ENCODE measurements around the gene LEF1. TPM values are rescaled to one million over a fixed set of nuclear protein-coding genes. Genes with fewer than 3 reads are reported as not detected.
A peak's percentile ranks its signal among the peaks of the same experiment; 100 is the strongest.

The LEF1 gene
- total and polyA plus RNA-seq, 4 experiments from 2014 or later = 307 to 399 (median 372) TPM

GRCh38 chr4:108175966-108176365 is 7.2 kb upstream of the LEF1 start:
- POLR2A ChIA-PET (ENCODE audit: partially characterized antibody) = no interaction called here
- peaks cover 11 to 27% (median 19%) of the 10 kb centered on the region in 4 donors for H3K4me1 Mint-ChIP-seq

GRCh38 chr4:108174856-108175255 is 6.1 kb upstream of the LEF1 start:
- Histone ChIP-seq H3K36me3 (ENCODE audit: insufficient read depth, low read length) (no peaks in the 10 kb centered on the region), H3K27me3 (ENCODE audit: insufficient read depth, low read length) (peaks cover 8% of the 10 kb centered on the region), H3K4me1 (ENCODE audit: insufficient read depth, low read length) (peaks cover 33% of the 10 kb centered on the region), H3K4me3 (ENCODE audit: low read length in 2 of 2) (no peak overlapping the region), H3K27ac (ENCODE audit: low read depth, low read length) (no peak overlapping the region), H3K9me3 (ENCODE audit: control insufficient read depth in 1 of 2, low read length in 2 of 2) (no peaks in the 10 kb centered on the region)
- DNase-seq = no peak
- no peaks in the 10 kb centered on the region for H3K9me3 Mint-ChIP-seq
- intact Hi-C loops (cut with micrococcal nuclease) = loop anchor here (5.0 kb wide), 1 partner anchor 182 kb away; no protein-coding TSS in a partner anchor
- CTCF ChIA-PET (ENCODE audit: partially characterized antibody) = no interaction called here
- POLR2A ChIA-PET (ENCODE audit: partially characterized antibody) = interaction anchor here (0.6 kb wide), 1 partner anchor 400 kb away, joined by 3 read pairs; no protein-coding TSS in a partner anchor
- peak overlapping the region in 1 of 7 donors; percentile 94 for H3K27ac Mint-ChIP-seq
- H3K4me1 Mint-ChIP-seq = peaks cover 19 to 38% (median 27%) of the 10 kb centered on the region in 4 donors
- H3K27me3 Mint-ChIP-seq = peaks cover 13 to 19% of the 10 kb centered on the region in 2 donors
- peaks cover 10 to 14% of the 10 kb centered on the region in 2 donors for H3K36me3 Mint-ChIP-seq
- H3K4me3 Mint-ChIP-seq = peak overlapping the region in 1 of 8 donors; percentile 96

More at GRCh38 chr4:108175966-108176365, 7.2 kb upstream of the LEF1 start:
- peak overlapping the region in 2 of 7 donors; percentile 17 to 33 for H3K27ac Mint-ChIP-seq
- H3K9me3 Mint-ChIP-seq = no peaks in the 10 kb centered on the region
- H3K4me3 Mint-ChIP-seq = no peak overlapping the region
- H3K36me3 ChIP-seq (ENCODE audit: insufficient read depth, low read length) = no peaks in the 10 kb centered on the region
- peaks cover 3% of the 10 kb centered on the region for H3K27me3 ChIP-seq (ENCODE audit: insufficient read depth, low read length)
- H3K36me3 Mint-ChIP-seq = peaks cover 10 to 14% of the 10 kb centered on the region in 2 donors
- intact Hi-C loops (cut with micrococcal nuclease) = no loop called here
- no peak overlapping the region for H3K27ac ChIP-seq (ENCODE audit: low read depth, low read length)
- no peak overlapping the region for H3K4me3 ChIP-seq (ENCODE audit: low read length in 2 of 2)
- peaks cover 22% of the 10 kb centered on the region for H3K4me1 ChIP-seq (ENCODE audit: insufficient read depth, low read length)
- no peak for DNase-seq
- no peaks in the 10 kb centered on the region for H3K9me3 ChIP-seq (ENCODE audit: control insufficient read depth in 1 of 2, low read length in 2 of 2)
- CTCF ChIA-PET (ENCODE audit: partially characterized antibody) = no interaction called here
- H3K27me3 Mint-ChIP-seq = peaks cover 10 to 12% of the 10 kb centered on the region in 2 donors

- peaks cover 28 to 50% (median 37%) of the 10 kb centered on the region in 4 donors for H3K4me1 Mint-ChIP-seq
These were observed 4.9 kb upstream of the LEF1 start for GRCh38 chr4:108173599-108174057.

GRCh38 chr4:108172753-108173598 is 4.2 kb upstream of the LEF1 start:
- H3K9me3 ChIP-seq (ENCODE audit: control insufficient read depth in 1 of 2, low read length in 2 of 2) = no peaks in the 10 kb centered on the region
- peak overlapping the region; percentile 47 to 94 (median 81) for H3K27ac Mint-ChIP-seq
- H3K36me3 Mint-ChIP-seq = peaks cover 10 to 15% of the 10 kb centered on the region in 2 donors
- H3K27me3 ChIP-seq (ENCODE audit: insufficient read depth, low read length) = peaks cover 14% of the 10 kb centered on the region
- peak overlapping the region; percentile 50 for H3K27ac ChIP-seq (ENCODE audit: low read depth, low read length)
- H3K4me1 Mint-ChIP-seq = peaks cover 28 to 50% (median 37%) of the 10 kb centered on the region in 4 donors
- peak overlapping the region; percentile 89 to 96 (median 90) for H3K4me3 Mint-ChIP-seq
- H3K36me3 ChIP-seq (ENCODE audit: insufficient read depth, low read length) = no peaks in the 10 kb centered on the region
- peak overlapping the region; percentile 61 to 79 for H3K4me3 ChIP-seq (ENCODE audit: low read length in 2 of 2)
- H3K27me3 Mint-ChIP-seq = peaks cover 17 to 25% of the 10 kb centered on the region in 2 donors
- intact Hi-C loops (cut with micrococcal nuclease) = loop anchor here (2.0 to 5.0 kb wide), 3 partner anchors 184 to 294 kb away; no protein-coding TSS in a partner anchor
- peak; percentile 63 to 71 (median 69) for DNase-seq
- ChIA-PET CTCF (ENCODE audit: partially characterized antibody) (interaction anchor here (0.6 to 1.8 kb wide), 13 partner anchors 8 to 400 kb away, joined by 3 to 6 read pairs (median 3); no protein-coding TSS in a partner anchor), POLR2A (ENCODE audit: partially characterized antibody) (interaction anchor here (0.5 to 19.9 kb wide), 21 partner anchors 9 to 403 kb away, joined by 3 to 460 read pairs (median 4); no protein-coding TSS in a partner anchor)
- H3K4me1 ChIP-seq (ENCODE audit: insufficient read depth, low read length) = peaks cover 43% of the 10 kb centered on the region
- no peaks in the 10 kb centered on the region for H3K9me3 Mint-ChIP-seq

More at GRCh38 chr4:108173599-108174057, 4.9 kb upstream of the LEF1 start:
- peaks cover 10 to 13% of the 10 kb centered on the region in 2 donors for H3K36me3 Mint-ChIP-seq
- no peaks in the 10 kb centered on the region for H3K9me3 Mint-ChIP-seq
- intact Hi-C loops (cut with micrococcal nuclease) = loop anchor here (2.0 to 5.0 kb wide), 3 partner anchors 184 to 293 kb away; no protein-coding TSS in a partner anchor
- peak overlapping the region; percentile 89 to 96 (median 90) for H3K4me3 Mint-ChIP-seq
- peak overlapping the region; percentile 47 to 94 (median 81) for H3K27ac Mint-ChIP-seq
- DNase-seq = no peak
- ChIA-PET POLR2A (ENCODE audit: partially characterized antibody) (interaction anchor here (1.0 to 19.9 kb wide), 7 partner anchors 15 to 293 kb away, joined by 3 to 460 read pairs (median 6); no protein-coding TSS in a partner anchor), CTCF (ENCODE audit: partially characterized antibody) (interaction anchor here (0.9 to 1.8 kb wide), 8 partner anchors 8 to 399 kb away, joined by 3 to 6 read pairs (median 3); no protein-coding TSS in a partner anchor)
- Histone ChIP-seq H3K36me3 (ENCODE audit: insufficient read depth, low read length) (no peaks in the 10 kb centered on the region), H3K4me1 (ENCODE audit: insufficient read depth, low read length) (peaks cover 43% of the 10 kb centered on the region), H3K27me3 (ENCODE audit: insufficient read depth, low read length) (peaks cover 14% of the 10 kb centered on the region), H3K27ac (ENCODE audit: low read depth, low read length) (peak overlapping the region; percentile 50), H3K4me3 (ENCODE audit: low read length in 2 of 2) (peak overlapping the region; percentile 61 to 79), H3K9me3 (ENCODE audit: control insufficient read depth in 1 of 2, low read length in 2 of 2) (no peaks in the 10 kb centered on the region)
- peaks cover 17 to 25% of the 10 kb centered on the region in 2 donors for H3K27me3 Mint-ChIP-seq

GRCh38 chr4:108172231-108172752 is 3.6 kb upstream of the LEF1 start:
- peak overlapping the region; percentile 50 for H3K27ac ChIP-seq (ENCODE audit: low read depth, low read length)
- no peaks in the 10 kb centered on the region for H3K9me3 ChIP-seq (ENCODE audit: control insufficient read depth in 1 of 2, low read length in 2 of 2)
- intact Hi-C loops (cut with micrococcal nuclease) = loop anchor here (2.0 to 5.0 kb wide), 3 partner anchors 185 to 295 kb away; no protein-coding TSS in a partner anchor
- Mint-ChIP-seq H3K4me3 (peak overlapping the region; percentile 82 to 99 (median 92)), H3K27me3 (peaks cover 15 to 28% of the 10 kb centered on the region in 2 donors), H3K9me3 (no peaks in the 10 kb centered on the region), H3K4me1 (peaks cover 27 to 54% (median 39%) of the 10 kb centered on the region in 4 donors), H3K36me3 (peaks cover 6 to 19% of the 10 kb centered on the region in 2 donors), H3K27ac (peak overlapping the region; percentile 48 to 94 (median 86))
- peak overlapping the region; percentile 61 to 79 for H3K4me3 ChIP-seq (ENCODE audit: low read length in 2 of 2)
- CTCF ChIA-PET (ENCODE audit: partially characterized antibody) = interaction anchor here (0.6 to 1.8 kb wide), 9 partner anchors 41 to 401 kb away, joined by 3 to 5 read pairs (median 3); no protein-coding TSS in a partner anchor
- POLR2A ChIA-PET (ENCODE audit: partially characterized antibody) = interaction anchor here (0.6 to 19.9 kb wide), 19 partner anchors 9 to 295 kb away, joined by 3 to 460 read pairs (median 4); no protein-coding TSS in a partner anchor
- no peaks in the 10 kb centered on the region for H3K36me3 ChIP-seq (ENCODE audit: insufficient read depth, low read length)
- DNase-seq = peak in 2 of 5 donors; percentile 17 to 41
- H3K4me1 ChIP-seq (ENCODE audit: insufficient read depth, low read length) = peaks cover 43% of the 10 kb centered on the region
- peaks cover 14% of the 10 kb centered on the region for H3K27me3 ChIP-seq (ENCODE audit: insufficient read depth, low read length)

- Histone ChIP-seq H3K4me3 (ENCODE audit: low read length in 2 of 2) (peak overlapping the region; percentile 61 to 79), H3K36me3 (ENCODE audit: insufficient read depth, low read length) (no peaks in the 10 kb centered on the region), H3K27me3 (ENCODE audit: insufficient read depth, low read length) (peaks cover 14% of the 10 kb centered on the region), H3K27ac (ENCODE audit: low read depth, low read length) (peak overlapping the region; percentile 50), H3K9me3 (ENCODE audit: control insufficient read depth in 1 of 2, low read length in 2 of 2) (no peaks in the 10 kb centered on the region), H3K4me1 (ENCODE audit: insufficient read depth, low read length) (peaks cover 43% of the 10 kb centered on the region)
- Mint-ChIP-seq H3K4me1 (peaks cover 28 to 60% (median 41%) of the 10 kb centered on the region in 4 donors), H3K9me3 (no peaks in the 10 kb centered on the region), H3K4me3 (peak overlapping the region; percentile 82 to 99 (median 92)), H3K36me3 (peaks cover 5 to 23% of the 10 kb centered on the region in 2 donors), H3K27ac (peak overlapping the region; percentile 69 to 94 (median 89)), H3K27me3 (peaks cover 15 to 31% of the 10 kb centered on the region in 2 donors)
- DNase-seq = peak; percentile 70 to 82 (median 72)
- ChIA-PET CTCF (ENCODE audit: partially characterized antibody) (interaction anchor here (0.9 to 2.0 kb wide), 12 partner anchors 13 to 401 kb away, joined by 3 to 6 read pairs (median 4); no protein-coding TSS in a partner anchor), POLR2A (ENCODE audit: partially characterized antibody) (interaction anchor here (0.7 to 19.9 kb wide), 17 partner anchors 13 to 448 kb away, joined by 3 to 460 read pairs (median 4); partner anchors contain the start of gene RPL34)
- intact Hi-C loops (cut with micrococcal nuclease) = loop anchor here (2.0 to 5.0 kb wide), 4 partner anchors 141 to 295 kb away; no protein-coding TSS in a partner anchor
These were observed 2.9 kb upstream of the LEF1 start for GRCh38 chr4:108171339-108172230.

Measured in CD4-positive, alpha-beta memory T cell (primary cell).